GM21529 (cell line): Measurements from ENCODE around the gene SOS1.
"Not testable (repeated sequence)": the region's sequence is repeated elsewhere in the genome, so short reads cannot be mapped to it uniquely, and the experiment has no call there.

Source experiments
- ATAC-seq: cut with Tn5 transposase; IDR thresholded peaks from one replicate; pipeline ENCODE4 v1.9.1; 2021; ENCODE audit not compliant: unreplicated experiment

Gene SOS1

GRCh38 chr2:39120771-39121522, at the start of gene SOS1:
Gene SOS1, minus strand, starts transcription at chr2:39121051. Its CDS starts 629 bp downstream, at chr2:39120422.
- ATAC-seq, result peak; percentile 52

GRCh38 chr2:39164089-39164488, 43.2 kb upstream of the SOS1 start:
- ATAC-seq, result no peak

- ATAC-seq, result no peak
Observed at GRCh38 chr2:39160982-39161381, 40.1 kb upstream of the SOS1 start.

GRCh38 chr2:39159283-39159682, 38.4 kb upstream of the SOS1 start:
- no peak for ATAC-seq

- ATAC-seq, result no peak
Observed at GRCh38 chr2:39158351-39158750, 37.5 kb upstream of the SOS1 start.

- ATAC-seq, result no peak
Observed at GRCh38 chr2:39156846-39157245, 36.0 kb upstream of the SOS1 start.

GRCh38 chr2:39156107-39156506, 35.3 kb upstream of the SOS1 start:
- no peak for ATAC-seq

GRCh38 chr2:39155573-39155972, 34.7 kb upstream of the SOS1 start:
- not testable (repeated sequence) for ATAC-seq

- ATAC-seq, result no peak
Observed at GRCh38 chr2:39154944-39155343, 34.1 kb upstream of the SOS1 start.

- ATAC-seq, result no peak
Observed at GRCh38 chr2:39153312-39153711, 32.5 kb upstream of the SOS1 start.

GRCh38 chr2:39152504-39152903, 31.7 kb upstream of the SOS1 start:
- no peak for ATAC-seq

- ATAC-seq, result no peak
Observed at GRCh38 chr2:39150890-39151497, 30.1 kb upstream of the SOS1 start.

GRCh38 chr2:39150102-39150562, 29.3 kb upstream of the SOS1 start:
- ATAC-seq, result no peak

GRCh38 chr2:39146630-39147029, 25.8 kb upstream of the SOS1 start:
- no peak for ATAC-seq

GRCh38 chr2:39145906-39146421, 25.1 kb upstream of the SOS1 start:
- no peak for ATAC-seq

GRCh38 chr2:39144416-39144815, 23.6 kb upstream of the SOS1 start:
- ATAC-seq, result no peak

GRCh38 chr2:39142904-39143605, 22.2 kb upstream of the SOS1 start:
- no peak for ATAC-seq

GRCh38 chr2:39141334-39142271, 20.8 kb upstream of the SOS1 start:
- ATAC-seq, result no peak

- not testable (repeated sequence) for ATAC-seq
Observed at GRCh38 chr2:39140948-39141333, 20.1 kb upstream of the SOS1 start.

- ATAC-seq, result no peak
Observed at GRCh38 chr2:39140322-39140847, 19.5 kb upstream of the SOS1 start.
